Measurements from ENCODE around the gene DEPDC1.
A peak's percentile ranks its signal among the peaks of the same experiment; 100 is the strongest.

The DEPDC1 gene, protein sequence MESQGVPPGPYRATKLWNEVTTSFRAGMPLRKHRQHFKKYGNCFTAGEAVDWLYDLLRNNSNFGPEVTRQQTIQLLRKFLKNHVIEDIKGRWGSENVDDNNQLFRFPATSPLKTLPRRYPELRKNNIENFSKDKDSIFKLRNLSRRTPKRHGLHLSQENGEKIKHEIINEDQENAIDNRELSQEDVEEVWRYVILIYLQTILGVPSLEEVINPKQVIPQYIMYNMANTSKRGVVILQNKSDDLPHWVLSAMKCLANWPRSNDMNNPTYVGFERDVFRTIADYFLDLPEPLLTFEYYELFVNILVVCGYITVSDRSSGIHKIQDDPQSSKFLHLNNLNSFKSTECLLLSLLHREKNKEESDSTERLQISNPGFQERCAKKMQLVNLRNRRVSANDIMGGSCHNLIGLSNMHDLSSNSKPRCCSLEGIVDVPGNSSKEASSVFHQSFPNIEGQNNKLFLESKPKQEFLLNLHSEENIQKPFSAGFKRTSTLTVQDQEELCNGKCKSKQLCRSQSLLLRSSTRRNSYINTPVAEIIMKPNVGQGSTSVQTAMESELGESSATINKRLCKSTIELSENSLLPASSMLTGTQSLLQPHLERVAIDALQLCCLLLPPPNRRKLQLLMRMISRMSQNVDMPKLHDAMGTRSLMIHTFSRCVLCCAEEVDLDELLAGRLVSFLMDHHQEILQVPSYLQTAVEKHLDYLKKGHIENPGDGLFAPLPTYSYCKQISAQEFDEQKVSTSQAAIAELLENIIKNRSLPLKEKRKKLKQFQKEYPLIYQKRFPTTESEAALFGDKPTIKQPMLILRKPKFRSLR

DNA sequence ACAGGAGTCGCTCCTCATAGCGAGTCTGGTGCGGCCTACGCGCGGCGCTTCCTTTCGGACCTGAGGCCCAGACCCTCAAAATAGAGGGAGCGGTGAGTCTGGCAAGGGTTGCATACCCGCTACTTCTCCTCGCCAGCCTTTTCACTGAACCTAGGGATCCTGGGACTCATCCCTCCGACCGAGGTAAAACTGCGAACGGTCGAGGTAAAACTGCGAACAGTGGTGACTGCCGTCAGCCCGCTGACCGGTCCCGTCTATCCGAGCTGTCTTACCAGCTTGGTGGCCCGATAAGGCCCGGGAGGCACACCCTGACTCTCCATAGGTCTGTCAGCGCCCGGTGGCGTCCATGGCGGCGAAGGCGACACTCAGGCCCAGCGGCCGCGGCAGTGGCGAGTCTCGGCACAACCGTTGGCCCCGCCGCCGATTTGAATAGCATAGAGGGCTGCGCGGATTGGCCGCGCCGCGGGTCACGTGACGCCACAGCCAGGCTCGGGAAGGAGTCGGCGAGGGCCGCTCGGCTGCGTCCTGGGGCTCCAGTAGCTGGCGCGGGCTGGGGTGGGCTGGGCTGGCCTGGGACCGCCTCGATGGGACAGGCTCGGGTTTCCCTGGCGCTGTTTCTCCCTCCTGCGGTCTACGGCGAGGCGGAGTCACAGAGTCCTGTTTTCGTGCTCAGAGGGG is at the start of gene DEPDC1:
Gene DEPDC1, minus strand, starts transcription at position 403 of the 678 bp plus-strand sequence. Its CDS starts 83 bp downstream, at position 320.
- Mint-ChIP-seq H3K4me1 (peaks cover 35% of the 10 kb centered on the region), H3K4me3 (peak within 1 kb of the TSS; percentile 96), H3K36me3 (ENCODE audit: low read depth) (peaks cover 20% of the 10 kb centered on the region), H3K27ac (peak within 1 kb of the TSS; percentile 96), H3K27me3 (ENCODE audit: low read depth, poor library complexity) (peaks cover 3% of the 10 kb centered on the region), H3K9me3 (peaks cover 20% of the 10 kb centered on the region)
- peak; percentile 98 for DNase-seq
- TF ChIP-seq, protein P1, sequence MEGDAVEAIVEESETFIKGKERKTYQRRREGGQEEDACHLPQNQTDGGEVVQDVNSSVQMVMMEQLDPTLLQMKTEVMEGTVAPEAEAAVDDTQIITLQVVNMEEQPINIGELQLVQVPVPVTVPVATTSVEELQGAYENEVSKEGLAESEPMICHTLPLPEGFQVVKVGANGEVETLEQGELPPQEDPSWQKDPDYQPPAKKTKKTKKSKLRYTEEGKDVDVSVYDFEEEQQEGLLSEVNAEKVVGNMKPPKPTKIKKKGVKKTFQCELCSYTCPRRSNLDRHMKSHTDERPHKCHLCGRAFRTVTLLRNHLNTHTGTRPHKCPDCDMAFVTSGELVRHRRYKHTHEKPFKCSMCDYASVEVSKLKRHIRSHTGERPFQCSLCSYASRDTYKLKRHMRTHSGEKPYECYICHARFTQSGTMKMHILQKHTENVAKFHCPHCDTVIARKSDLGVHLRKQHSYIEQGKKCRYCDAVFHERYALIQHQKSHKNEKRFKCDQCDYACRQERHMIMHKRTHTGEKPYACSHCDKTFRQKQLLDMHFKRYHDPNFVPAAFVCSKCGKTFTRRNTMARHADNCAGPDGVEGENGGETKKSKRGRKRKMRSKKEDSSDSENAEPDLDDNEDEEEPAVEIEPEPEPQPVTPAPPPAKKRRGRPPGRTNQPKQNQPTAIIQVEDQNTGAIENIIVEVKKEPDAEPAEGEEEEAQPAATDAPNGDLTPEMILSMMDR (IDR thresholded peaks at IDR 0.05) = no peak

DNA sequence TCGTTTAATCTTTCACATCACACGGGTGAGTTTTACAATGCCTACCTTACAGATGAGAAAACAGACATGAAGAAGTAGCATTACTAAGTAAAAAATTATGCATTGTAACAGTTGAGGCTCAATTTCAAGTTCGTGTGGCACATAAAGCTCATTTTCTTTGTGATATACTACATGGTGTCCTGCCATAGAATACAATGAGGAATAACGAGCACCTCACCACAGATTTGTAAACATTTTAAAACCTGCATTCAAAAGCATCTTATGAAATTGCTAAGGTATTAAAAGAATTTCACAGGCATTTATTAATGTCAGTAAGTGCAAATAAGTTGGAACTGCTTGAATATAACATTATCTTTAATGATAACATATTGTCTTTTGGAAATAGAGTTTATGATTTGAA is 47.8 kb upstream of the DEPDC1 start:
- Mint-ChIP-seq H3K4me1 (no peaks in the 10 kb centered on the region), H3K36me3 (ENCODE audit: low read depth) (no peaks in the 10 kb centered on the region), H3K9me3 (peaks cover 7% of the 10 kb centered on the region), H3K4me3 (no peak overlapping the region), H3K27ac (no peak overlapping the region), H3K27me3 (ENCODE audit: low read depth, poor library complexity) (no peaks in the 10 kb centered on the region)
- no peak for DNase-seq
- TF ChIP-seq, protein P1 (IDR thresholded peaks at IDR 0.05) = no peak

DNA sequence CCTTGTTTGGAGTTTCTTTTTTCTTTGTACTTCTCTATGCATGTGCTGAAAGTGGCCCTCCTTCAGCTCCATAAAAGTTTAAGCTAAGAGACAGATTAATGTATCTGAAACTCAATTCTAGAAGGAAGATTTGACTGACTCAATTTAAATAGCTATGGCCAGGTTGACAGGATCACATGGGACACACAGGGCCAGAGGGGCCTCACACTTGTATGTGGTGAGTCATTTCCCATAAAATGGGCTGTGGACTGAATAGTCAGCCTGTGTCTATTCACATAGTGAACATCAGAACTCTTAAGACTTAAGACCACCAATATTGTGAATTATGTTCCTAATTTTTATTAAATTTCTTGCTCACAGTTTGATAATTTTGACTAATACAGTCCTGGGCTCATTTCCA is 45.7 kb upstream of the DEPDC1 start:
- no peak overlapping the region for H3K4me3 Mint-ChIP-seq
- H3K9me3 Mint-ChIP-seq = peaks cover 4% of the 10 kb centered on the region
- TF ChIP-seq, protein P1 (IDR thresholded peaks at IDR 0.05) = no peak
- DNase-seq = no peak
- no peaks in the 10 kb centered on the region for H3K4me1 Mint-ChIP-seq
- no peak overlapping the region for H3K27ac Mint-ChIP-seq
- no peaks in the 10 kb centered on the region for H3K27me3 Mint-ChIP-seq (ENCODE audit: low read depth, poor library complexity)
- no peaks in the 10 kb centered on the region for H3K36me3 Mint-ChIP-seq (ENCODE audit: low read depth)

DNA sequence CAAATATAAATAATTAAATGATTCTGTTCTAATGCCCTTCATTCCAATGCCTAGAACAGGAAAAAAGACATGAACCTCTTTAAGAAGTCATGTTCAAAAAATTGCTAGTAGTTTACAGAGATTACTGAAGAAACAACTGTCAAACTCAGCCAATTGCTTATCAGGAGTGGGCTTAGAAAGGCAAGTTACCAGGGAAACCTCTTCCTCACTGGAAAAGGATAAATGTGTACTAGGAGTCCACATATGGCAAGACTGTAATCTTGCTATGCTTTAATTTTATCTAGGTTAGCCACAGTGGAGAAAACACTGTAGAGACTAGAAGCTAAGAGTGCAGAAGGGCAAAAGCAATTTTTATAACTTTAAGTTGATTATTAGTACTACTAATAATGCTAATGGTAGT is 42.1 kb upstream of the DEPDC1 start:
- H3K27me3 Mint-ChIP-seq (ENCODE audit: low read depth, poor library complexity) = no peaks in the 10 kb centered on the region
- H3K4me1 Mint-ChIP-seq = no peaks in the 10 kb centered on the region
- no peaks in the 10 kb centered on the region for H3K36me3 Mint-ChIP-seq (ENCODE audit: low read depth)
- H3K9me3 Mint-ChIP-seq = no peaks in the 10 kb centered on the region
- H3K27ac Mint-ChIP-seq = no peak overlapping the region
- TF ChIP-seq, protein P1 (IDR thresholded peaks at IDR 0.05) = no peak
- DNase-seq = no peak
- H3K4me3 Mint-ChIP-seq = no peak overlapping the region

DNA sequence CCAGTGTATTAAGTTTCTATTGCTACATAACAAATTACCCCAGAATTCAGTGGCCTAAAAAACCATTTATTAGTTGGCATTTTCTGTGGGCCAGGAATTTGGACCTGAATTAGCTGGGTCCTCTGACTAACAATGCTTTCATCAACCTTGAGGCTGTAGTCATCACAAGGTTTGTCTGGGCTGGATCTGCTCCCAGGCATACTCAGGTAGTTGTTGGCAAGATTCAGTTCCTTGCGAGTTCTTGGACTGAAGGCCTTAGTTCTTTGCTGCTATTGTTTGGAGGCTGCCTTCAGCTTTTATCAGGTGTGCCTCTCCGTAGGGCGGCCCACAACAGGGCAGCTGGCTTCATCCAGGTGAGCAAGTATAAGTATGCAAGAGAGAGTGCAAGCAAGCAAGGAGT is 31.4 kb upstream of the DEPDC1 start:
- no peak for DNase-seq
- no peaks in the 10 kb centered on the region for H3K36me3 Mint-ChIP-seq (ENCODE audit: low read depth)
- peaks cover 5% of the 10 kb centered on the region for H3K9me3 Mint-ChIP-seq
- H3K4me1 Mint-ChIP-seq = no peaks in the 10 kb centered on the region
- H3K27ac Mint-ChIP-seq = no peak overlapping the region
- no peak overlapping the region for H3K4me3 Mint-ChIP-seq
- TF ChIP-seq, protein P1 (IDR thresholded peaks at IDR 0.05) = no peak
- no peaks in the 10 kb centered on the region for H3K27me3 Mint-ChIP-seq (ENCODE audit: low read depth, poor library complexity)

Data from nephron progenitor cell (in vitro differentiated cells).